K562 (cell line): ENCODE results near the gene GZMM. TPM values are rescaled to one million over a fixed set of nuclear protein-coding genes. Genes with fewer than 3 reads are reported as not detected.

ENCODE experiments used
- ATAC-seq: fragments of 200-7000 bp; cut with Tn5 transposase; 3 replicates; pipeline ENCODE4 v1.9.1; 2020; ENCODE audit warnings: moderate library complexity
- BruUV-seq: library from RNA; stranded (reverse); fragments of 400-500 nt; replicated peaks from 2 replicates; lab custom pipeline; 2021; lab: Mats Ljungman, UMichigan
- CTCF ChIA-PET: fragments of 300-600 bp; formaldehyde crosslinking; extraction: SDS; loops from one replicate; lab custom pipeline; 2021; ENCODE audit warnings: low intra/inter-chr PET ratio; lab: Yijun Ruan, JAX
- POLR2A ChIA-PET: fragments of 300-600, 350-650 bp; sonication (Branson Sonifier 250); formaldehyde crosslinking; extraction: SDS; loops from one replicate; lab custom pipeline; 2021; ENCODE audit warnings: antibody characterized with exemption, inconsistent platforms; lab: Yijun Ruan, JAX
- DNase-seq, 4 experiments: peaks; one replicate each; pipeline versions ENCODE4 v3.0.0 to v3.0.0-alpha.2; 2011 to 2018; ENCODE audit warnings: low spot score in 3 of 4, mixed read lengths in 3 of 4; ENCODE audit errors: extremely low read depth in 1 of 4
- FAIRE-seq: peaks from 2 replicates; lab custom pipeline; 2011; peaks lifted over from hg19 to GRCh38; lab: Jason Lieb, UNC
- H2AFZ ChIP-seq: 2 replicates; pipeline ENCODE4 v1.6.0; 2011; ENCODE audit warnings: low read depth, low read length, control low read depth, inconsistent platforms
- H3K27ac ChIP-seq: fragments of 200-600 bp; 3 replicates; pipeline ENCODE4 v1.8.0; 2011; ENCODE audit warnings: low read depth, mild to moderate bottlenecking, control low read depth, inconsistent platforms, low read length, moderate library complexity, mixed read lengths; ENCODE audit errors: extremely low read depth
- H3K27me3 ChIP-seq, 2 experiments: fragments of 300-600 bp in 1 of 2; 2 replicates in 1 of 2; 3 replicates in 1 of 2; pipeline versions ENCODE4 v1.6.0 to v1.8.0; 2011; ENCODE audit warnings: inconsistent platforms in 2 of 2, low read length in 2 of 2, mild to moderate bottlenecking in 1 of 2, mixed read lengths in 1 of 2, moderate library complexity in 1 of 2; ENCODE audit not compliant: control insufficient read depth in 2 of 2, insufficient read depth in 2 of 2
- H3K36me3 ChIP-seq: fragments of 300-600 bp; 3 replicates; pipeline ENCODE4 v1.8.0; 2011; ENCODE audit warnings: mild to moderate bottlenecking, low read length, inconsistent platforms; ENCODE audit not compliant: control insufficient read depth, insufficient read depth
- H3K4me1 ChIP-seq, 2 experiments: fragments of 200-600 bp in 1 of 2; replicated peaks in 1 of 2; 2 replicates in 1 of 2; 3 replicates in 1 of 2; pipeline versions ENCODE4 v1.5.1 to v1.8.0; 2011; ENCODE audit warnings: inconsistent platforms in 2 of 2, low read length in 2 of 2, mild to moderate bottlenecking in 1 of 2, mixed read lengths in 1 of 2, moderate library complexity in 1 of 2; ENCODE audit not compliant: control insufficient read depth in 2 of 2, insufficient read depth in 2 of 2
- H3K4me2 ChIP-seq: 2 replicates; pipeline ENCODE4 v1.6.1; 2011; ENCODE audit warnings: low read length, control low read depth, inconsistent platforms, mixed read lengths; ENCODE audit not compliant: insufficient read depth
- H3K4me3 ChIP-seq: fragments of 200-600 bp; sonication (generic), shearing (Covaris generic); 2 replicates; pipeline ENCODE4 v1.5.1; 2016; ENCODE audit warnings: control low read depth, inconsistent platforms
- H3K79me2 ChIP-seq: fragments of 200-600 bp; 3 replicates; pipeline ENCODE4 v1.8.0; 2011; ENCODE audit warnings: low read length, inconsistent platforms; ENCODE audit not compliant: control insufficient read depth, insufficient read depth
- H3K9ac ChIP-seq, 2 experiments: 2 replicates each; pipeline versions ENCODE4 v1.6.0 to v1.6.1; 2011; ENCODE audit warnings: low read depth in 2 of 2, low read length in 2 of 2, control low read depth in 1 of 2, inconsistent platforms in 1 of 2, mild to moderate bottlenecking in 1 of 2, mixed read lengths in 1 of 2; ENCODE audit not compliant: insufficient read depth in 1 of 2
- H3K9me1 ChIP-seq: one replicate; pipeline ENCODE4 v1.6.0; 2011; ENCODE audit warnings: inconsistent platforms, mild to moderate bottlenecking, low read length, moderate library complexity; ENCODE audit not compliant: control insufficient read depth, insufficient read depth
- H3K9me3 ChIP-seq: replicated peaks from 2 replicates; pipeline ENCODE4 v1.5.1; 2011; ENCODE audit warnings: low read depth, low read length, inconsistent platforms; ENCODE audit not compliant: control insufficient read depth, insufficient read depth
- H4K20me1 ChIP-seq: replicated peaks from 2 replicates; pipeline ENCODE4 v1.6.1; 2011; ENCODE audit warnings: low read length, inconsistent platforms, mixed read lengths; ENCODE audit not compliant: control insufficient read depth, insufficient read depth
- FIP1L1 ChIP-seq: fragments of 200-400 bp; formaldehyde crosslinking; IDR thresholded peaks from 2 replicates; pipeline ENCODE4 v1.6.1; 2018; ENCODE audit warnings: mild to moderate bottlenecking, low read depth, low read length; ENCODE audit not compliant: poor library complexity, severe bottlenecking
- POLR2G ChIP-seq: fragments of 200-400 bp; formaldehyde crosslinking; IDR thresholded peaks from 2 replicates; pipeline ENCODE4 v1.6.1; 2017; ENCODE audit warnings: low read depth, mild to moderate bottlenecking, antibody characterized with exemption, low read length, moderate library complexity
- RBFOX2 ChIP-seq: fragments of 200-400 bp; formaldehyde crosslinking; IDR thresholded peaks from 2 replicates; pipeline ENCODE4 v1.6.1; 2017; ENCODE audit warnings: low read depth, mild to moderate bottlenecking, low read length, moderate library complexity
- RBM22 ChIP-seq: fragments of 200-400 bp; formaldehyde crosslinking; IDR thresholded peaks from 2 replicates; pipeline ENCODE4 v1.6.1; 2018; ENCODE audit warnings: low read length, low read depth; ENCODE audit not compliant: poor library complexity, severe bottlenecking
- ZNF75A ChIP-seq: fragments of 450-650 bp; formaldehyde crosslinking; IDR thresholded peaks from 2 replicates; pipeline ENCODE4 v1.4.0; 2020; ENCODE audit warnings: mild to moderate bottlenecking
- WGBS: fragments of 100-300 bp; shearing (Covaris generic); methylation state at CpG from one replicate; pipeline ENCODE4 v1.1.6; 2016; ENCODE audit warnings: low coverage, mixed read lengths; ENCODE audit not compliant: insufficient coverage; ENCODE audit errors: missing lambda C conversion rate; 5-methylcytosine and 5-hydroxymethylcytosine counted together
- in situ Hi-C: fragments of 300-500 bp; cut with MboI; formaldehyde crosslinking; loops from 4 replicates; pipeline ENCODE4 v1.15.0; 2018; ENCODE audit warnings: inconsistent platforms, mixed read lengths
- intact Hi-C: fragments of 100-400 bp; cut with micrococcal nuclease; formaldehyde crosslinking; loops from 2 replicates; pipeline ENCODE4 v1.14.2; 2022
- polyA plus RNA-seq, 8 experiments: library from polyadenylated mRNA; depleted of rRNA in 4 of 8; stranded (reverse) in 5 of 8; unstranded in 3 of 8; fragments of >200 nt; fragmentation: Nextera tagmentation in 2 of 8; fragmentation: Illumina TruSeq in 1 of 8; extraction: Ambion mirVana in 2 of 8; extraction: Trizol in 1 of 8; gene quantifications; 2 replicates each; pipeline versions ENCODE4 v1.2.1 to v1.2.3, GENCODE V29; 2011 to 2014; ENCODE audit warnings: inconsistent platforms in 1 of 8, missing spikeins in 1 of 8
- total RNA-seq, 7 experiments: library from RNA; depleted of rRNA in 6 of 7; stranded (reverse); fragments of >200 nt in 6 of 7; fragmentation: Illumina TruSeq in 2 of 7; extraction: Trizol in 2 of 7; gene quantifications; 2 replicates each; pipeline versions ENCODE4 v1.2.1 to v1.2.3, GENCODE V29; 2011 to 2021; ENCODE audit warnings: low replicate concordance in 1 of 7
- TF ChIP-seq, protein P1 (sequence below): fragments of 250-450 bp; sonication (Bioruptor Pico); IDR thresholded peaks from 2 replicates; pipeline ENCODE4 v1.5.0; 2020; ENCODE audit warnings: mild to moderate bottlenecking, borderline replicate concordance

GZMM gene
- total and polyA plus RNA-seq, 9 of the 15 experiments (the other 6 are each of a cell fraction or from before 2014, with no cell fraction given) = 0.08 to 2.6 (median 0.70) TPM; not detected in 2

- intact Hi-C loops (no loop called here), in situ Hi-C loops (no loop called here)
- no peaks in the 10 kb centered on the region; the same call in 1 of the 2 replicates for H4K20me1 ChIP-seq
- ChIA-PET POLR2A (interaction anchor here (0.6 to 1.5 kb wide), 5 partner anchors 9 to 34 kb away, joined by 3 to 8 read pairs (median 4); partner anchors contain the start of gene CDC34), CTCF (no interaction called here)
- H2AFZ ChIP-seq = no peak overlapping the region
- no peaks in the 10 kb centered on the region for H3K9me1 ChIP-seq
- FAIRE-seq = no peak
- H3K27ac ChIP-seq = no peak overlapping the region
- WGBS = 91% methylated on average over 28 of the region's 51 CpGs
- H3K79me2 ChIP-seq = peaks cover 6% of the 10 kb centered on the region; the same call in 1 of the 3 replicates
- H3K9me3 ChIP-seq = no peaks in the 10 kb centered on the region
- no peak for ATAC-seq
- H3K4me3 ChIP-seq = no peak overlapping the region
- no peak for TF ChIP-seq ZNF75A (CRISPR knock-in tag)
- TF ChIP-seq RBM22 = peak; percentile 20
- TF ChIP-seq, protein P1, sequence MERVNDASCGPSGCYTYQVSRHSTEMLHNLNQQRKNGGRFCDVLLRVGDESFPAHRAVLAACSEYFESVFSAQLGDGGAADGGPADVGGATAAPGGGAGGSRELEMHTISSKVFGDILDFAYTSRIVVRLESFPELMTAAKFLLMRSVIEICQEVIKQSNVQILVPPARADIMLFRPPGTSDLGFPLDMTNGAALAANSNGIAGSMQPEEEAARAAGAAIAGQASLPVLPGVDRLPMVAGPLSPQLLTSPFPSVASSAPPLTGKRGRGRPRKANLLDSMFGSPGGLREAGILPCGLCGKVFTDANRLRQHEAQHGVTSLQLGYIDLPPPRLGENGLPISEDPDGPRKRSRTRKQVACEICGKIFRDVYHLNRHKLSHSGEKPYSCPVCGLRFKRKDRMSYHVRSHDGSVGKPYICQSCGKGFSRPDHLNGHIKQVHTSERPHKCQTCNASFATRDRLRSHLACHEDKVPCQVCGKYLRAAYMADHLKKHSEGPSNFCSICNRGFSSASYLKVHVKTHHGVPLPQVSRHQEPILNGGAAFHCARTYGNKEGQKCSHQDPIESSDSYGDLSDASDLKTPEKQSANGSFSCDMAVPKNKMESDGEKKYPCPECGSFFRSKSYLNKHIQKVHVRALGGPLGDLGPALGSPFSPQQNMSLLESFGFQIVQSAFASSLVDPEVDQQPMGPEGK = no peak
- TF ChIP-seq POLR2G = peak; percentile 60
- peak; percentile 50 for TF ChIP-seq RBFOX2
- peak; percentile 18 for TF ChIP-seq FIP1L1
- H3K36me3 ChIP-seq = peaks cover 55% of the 10 kb centered on the region; the same call in 2 of the 3 replicates
- BruUV-seq = no TSS peak
- no peak overlapping the region for H3K4me2 ChIP-seq
- H3K9ac ChIP-seq = no peak overlapping the region
- DNase-seq = no peak
- H3K4me1 ChIP-seq = peaks cover 8 to 52% of the 10 kb centered on the region in 2 experiments
- H3K27me3 ChIP-seq = no peaks in the 10 kb centered on the region
Observed at GRCh38 chr19:540867-541637, 2.8 kb upstream of the GZMM start.
